GM12864 (cell line): ENCODE results near the gene APOO.

Experiments
- DNase-seq: peaks from one replicate; pipeline ENCODE4 v3.0.0-alpha.2; 2011; ENCODE audit warnings: low read depth
- H3K4me3 ChIP-seq: 2 replicates; pipeline ENCODE4 v1.5.1; 2011; ENCODE audit warnings: mild to moderate bottlenecking, low read depth, low read length, control low read depth
- CTCF ChIP-seq: IDR thresholded peaks from 2 replicates; pipeline ENCODE4 v1.5.1; 2011; ENCODE audit warnings: low read depth, mild to moderate bottlenecking, moderate library complexity, low read length, control low read depth, inconsistent platforms; ENCODE audit errors: missing control alignments

APOO gene

GRCh38 chrX:23832721-23833120 lies 75.0 kb downstream of the APOO start:
- no peak for DNase-seq
- no peak overlapping the region for H3K4me3 ChIP-seq
- no peak for TF ChIP-seq CTCF

- TF ChIP-seq CTCF: no peak
- no peak for DNase-seq
- H3K4me3 ChIP-seq: no peak overlapping the region
These were observed 78.9 kb downstream of the APOO start for GRCh38 chrX:23828881-23829280.

- no peak for DNase-seq
- TF ChIP-seq CTCF: no peak
- no peak overlapping the region for H3K4me3 ChIP-seq
These were observed 81.1 kb downstream of the APOO start for GRCh38 chrX:23826653-23827052.

- no peak for TF ChIP-seq CTCF
- DNase-seq: no peak
- no peak overlapping the region for H3K4me3 ChIP-seq
These were observed 81.5 kb downstream of the APOO start for GRCh38 chrX:23826216-23826615.

GRCh38 chrX:23825675-23826074 lies 82.1 kb downstream of the APOO start:
- DNase-seq: no peak
- no peak overlapping the region for H3K4me3 ChIP-seq
- no peak for TF ChIP-seq CTCF

GRCh38 chrX:23822841-23823240 lies 84.9 kb downstream of the APOO start:
- DNase-seq: no peak
- no peak overlapping the region for H3K4me3 ChIP-seq
- TF ChIP-seq CTCF: no peak

- DNase-seq: no peak
- no peak for TF ChIP-seq CTCF
- H3K4me3 ChIP-seq: no peak overlapping the region
These were observed 85.3 kb downstream of the APOO start for GRCh38 chrX:23822397-23822796.
